DMS114 treated with DMSO at 0.1 percent for 48 hours (cell line): ENCODE measurements around the gene ANGPT4.
"Not testable (repeated sequence)": the region's sequence is repeated elsewhere in the genome, so short reads cannot be mapped to it uniquely, and the experiment has no call there.

ENCODE experiments used
- DNase-seq: peaks from one replicate; lab custom pipeline; 2025; ENCODE audit not compliant: unreplicated experiment; lab: John Stamatoyannopoulos, UW

Gene ANGPT4

DNA sequence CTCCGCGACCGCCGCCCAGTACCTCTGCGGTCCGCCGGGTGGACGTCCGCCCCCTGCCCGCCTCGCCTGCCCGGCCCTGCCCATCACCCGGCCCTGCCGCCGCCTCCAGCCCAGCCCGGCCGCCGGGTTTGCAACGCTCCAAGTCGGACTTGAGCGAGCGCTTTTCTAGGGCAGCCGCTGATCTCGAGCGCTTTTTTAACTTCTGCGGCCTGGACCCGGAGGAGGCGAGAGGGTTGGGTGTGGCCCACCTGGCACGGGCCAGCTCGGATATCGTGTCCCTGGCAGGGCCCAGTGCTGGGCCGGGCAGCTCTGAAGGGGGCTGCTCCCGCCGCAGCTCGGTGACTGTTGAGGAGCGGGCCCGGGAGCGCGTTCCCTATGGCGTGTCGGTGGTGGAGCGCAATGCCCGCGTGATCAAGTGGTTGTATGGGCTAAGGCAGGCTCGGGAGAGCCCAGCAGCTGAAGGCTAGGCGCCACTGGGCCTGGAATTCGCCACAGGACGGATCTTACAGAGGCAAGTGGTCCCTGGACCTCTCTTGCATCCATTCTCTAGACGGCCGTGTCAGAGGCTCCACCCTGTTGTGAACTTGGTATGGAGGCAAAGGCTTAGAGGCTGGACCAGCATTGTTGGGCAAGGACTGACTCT lies 70.8 kb downstream of the ANGPT4 start:
- DNase-seq = no peak

DNA sequence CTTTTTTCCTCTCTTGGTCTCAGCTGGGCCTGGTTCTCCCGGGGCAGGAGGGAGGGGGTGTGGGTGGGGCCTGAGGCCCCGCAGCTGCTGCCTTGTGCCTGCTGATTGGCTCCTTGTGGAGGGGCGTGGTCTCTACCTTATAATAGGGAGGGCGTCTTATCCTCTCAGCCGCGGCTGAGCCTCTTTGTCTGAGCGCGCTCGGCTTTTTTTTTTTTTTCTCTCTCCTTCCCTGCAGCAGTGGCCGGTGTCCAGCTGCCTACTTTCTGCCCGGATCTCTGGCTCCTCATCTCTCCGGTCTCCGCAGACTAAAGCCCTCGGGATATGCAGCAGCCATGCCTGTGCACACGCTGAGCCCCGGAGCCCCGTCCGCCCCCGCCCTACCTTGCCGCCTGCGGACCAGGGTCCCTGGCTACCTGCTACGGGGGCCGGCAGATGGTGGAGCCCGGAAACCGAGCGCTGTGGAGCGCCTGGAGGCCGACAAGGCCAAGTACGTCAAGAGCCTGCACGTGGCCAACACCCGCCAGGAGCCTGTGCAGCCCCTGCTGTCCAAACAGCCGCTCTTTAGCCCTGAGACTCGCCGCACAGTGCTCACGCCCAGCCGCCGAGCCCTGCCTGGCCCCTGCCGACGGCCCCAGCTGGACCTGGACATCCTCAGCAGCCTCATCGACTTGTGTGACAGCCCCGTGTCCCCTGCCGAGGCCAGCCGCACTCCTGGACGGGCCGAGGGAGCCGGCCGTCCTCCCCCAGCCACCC lies 71.5 kb downstream of the ANGPT4 start:
- peak; percentile 56 for DNase-seq

DNA sequence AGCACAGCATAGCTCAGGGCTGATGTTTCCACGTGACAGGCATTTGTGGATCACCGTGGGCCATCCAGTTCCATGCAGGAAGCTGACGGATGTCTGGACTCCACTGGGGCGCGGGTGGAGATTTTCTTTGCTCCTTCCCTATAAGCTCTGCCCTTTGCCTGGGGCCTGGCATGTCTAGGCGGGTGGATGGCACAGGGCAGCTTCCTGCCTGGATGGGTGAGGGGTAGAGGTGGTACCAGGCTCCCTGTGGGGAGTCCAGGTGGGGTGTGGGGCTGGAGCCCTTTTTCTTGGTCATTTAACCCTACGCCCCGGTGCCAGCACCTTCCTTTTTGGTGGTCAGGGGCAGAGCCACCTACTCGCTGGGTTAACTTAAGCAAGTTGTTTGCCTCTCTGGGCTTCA lies 72.2 kb downstream of the ANGPT4 start:
- no peak for DNase-seq

DNA sequence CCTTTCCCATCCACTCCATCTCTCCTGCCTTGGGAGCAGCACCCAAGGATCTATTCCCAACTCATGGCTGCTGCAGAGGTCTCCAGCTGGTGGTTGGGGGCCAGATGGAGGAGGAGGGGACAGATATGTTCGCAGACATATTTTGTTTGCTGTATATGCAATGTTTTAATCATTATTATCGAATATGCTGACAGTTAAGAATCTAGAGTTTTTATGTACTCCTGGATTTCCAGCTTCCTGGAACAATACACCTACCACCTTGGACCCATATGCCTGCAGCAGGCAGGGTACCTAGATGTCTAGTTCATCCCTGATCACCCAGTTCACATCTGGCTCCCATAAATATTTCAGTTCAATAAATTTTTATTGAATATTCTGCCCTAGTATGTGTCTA lies 73.6 kb downstream of the ANGPT4 start:
- DNase-seq = no peak

DNA sequence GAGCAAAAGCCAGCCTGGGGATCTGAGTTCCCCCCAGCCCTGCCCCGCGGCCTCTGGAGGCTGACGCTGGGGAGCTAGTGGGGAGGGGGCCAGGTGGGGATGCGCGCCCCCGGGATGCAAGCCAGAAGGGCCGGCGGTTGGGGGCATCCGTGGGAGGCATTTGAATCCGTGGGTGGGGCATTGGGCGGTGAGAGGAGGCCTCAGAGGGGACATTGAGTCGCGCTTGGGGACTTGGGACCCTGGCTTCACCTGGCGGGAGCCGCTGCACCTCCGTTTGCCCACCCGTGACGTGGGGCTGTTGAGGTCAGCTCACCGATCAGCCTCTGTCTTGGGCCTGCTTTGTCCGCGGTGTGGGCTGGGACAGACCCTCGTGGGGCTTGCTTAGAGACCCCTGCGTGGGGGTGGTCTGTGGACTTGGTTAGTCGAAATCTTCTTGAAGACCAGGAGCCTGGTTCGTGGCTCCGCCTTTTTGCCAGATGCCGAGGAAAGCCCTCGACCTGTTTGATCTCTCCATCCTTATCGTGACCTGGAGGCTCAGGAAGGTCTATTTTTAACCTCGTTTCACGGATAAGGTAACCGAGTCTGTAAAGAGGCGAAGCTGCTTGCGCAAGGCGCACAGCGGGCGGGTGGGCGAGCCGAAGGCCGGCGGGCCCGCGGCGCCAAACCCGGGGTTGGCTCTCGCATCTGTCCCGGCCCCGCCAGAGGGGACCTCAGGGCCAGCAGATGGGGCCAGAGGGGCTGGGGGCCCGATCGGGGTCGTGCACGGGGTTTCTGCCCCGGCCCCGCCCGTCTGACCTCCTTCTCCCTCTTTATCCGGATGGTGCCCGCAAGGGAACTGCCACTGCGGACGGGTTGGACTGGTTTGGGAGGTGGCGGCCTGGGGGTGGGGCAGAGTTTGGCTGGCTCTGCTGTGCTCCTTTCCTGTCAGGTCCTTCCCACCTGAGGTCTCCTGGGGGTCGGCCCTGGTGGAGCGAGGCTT lies 74.3 kb downstream of the ANGPT4 start:
- DNase-seq = no peak

DNA sequence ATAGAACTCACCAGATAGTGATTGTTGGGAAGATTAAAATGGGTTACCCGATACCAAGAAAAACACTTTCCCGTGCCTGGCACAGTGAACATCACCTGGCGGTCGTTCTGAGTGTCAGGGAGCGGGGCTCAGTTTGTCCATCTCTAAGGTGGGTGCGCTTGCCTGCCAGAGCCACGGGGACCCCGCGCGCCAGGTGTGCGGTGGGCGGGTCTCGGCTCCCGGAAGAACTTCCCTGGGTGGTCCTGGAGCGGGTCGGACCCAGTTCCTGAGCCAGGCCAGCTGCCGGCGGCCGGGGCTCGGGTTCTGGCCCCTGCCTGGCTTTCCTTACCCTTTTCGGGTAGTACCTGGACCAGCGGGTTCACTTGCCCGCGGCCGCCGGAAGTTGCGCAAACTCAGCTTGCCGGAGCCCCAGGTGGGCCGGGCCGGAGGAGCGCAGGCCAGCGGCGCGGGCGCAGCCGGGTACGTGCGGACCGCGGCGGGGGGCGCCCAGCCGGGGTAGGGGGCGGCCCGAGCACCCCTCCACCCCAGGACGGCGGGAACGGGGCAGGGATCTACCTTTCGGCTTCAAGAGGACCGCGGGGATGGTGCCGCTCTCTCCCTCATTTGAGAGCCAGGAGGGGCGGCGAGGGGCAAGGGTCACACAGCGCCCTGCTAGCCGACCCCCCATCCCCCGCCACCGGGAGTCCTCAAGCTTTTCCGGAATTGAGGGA lies 75.1 kb downstream of the ANGPT4 start:
- DNase-seq = no peak

DNA sequence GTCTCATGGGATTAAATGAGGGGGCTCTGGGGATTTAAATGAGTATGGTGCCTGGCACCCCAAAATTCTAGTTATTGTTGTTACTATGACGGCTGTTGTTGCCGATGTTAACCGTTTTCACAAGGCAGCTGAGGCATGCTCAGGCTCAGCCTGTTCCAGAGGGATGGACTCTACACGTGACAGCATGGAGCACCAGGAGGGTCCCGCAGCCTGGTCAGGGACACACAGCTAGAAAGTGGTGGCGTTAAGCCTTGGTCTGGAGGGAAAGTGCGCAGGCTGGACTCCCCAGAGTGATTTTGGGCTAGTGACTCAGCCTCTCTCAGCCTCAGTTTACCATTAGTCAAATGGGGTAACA lies 75.7 kb downstream of the ANGPT4 start:
- no peak for DNase-seq

DNA sequence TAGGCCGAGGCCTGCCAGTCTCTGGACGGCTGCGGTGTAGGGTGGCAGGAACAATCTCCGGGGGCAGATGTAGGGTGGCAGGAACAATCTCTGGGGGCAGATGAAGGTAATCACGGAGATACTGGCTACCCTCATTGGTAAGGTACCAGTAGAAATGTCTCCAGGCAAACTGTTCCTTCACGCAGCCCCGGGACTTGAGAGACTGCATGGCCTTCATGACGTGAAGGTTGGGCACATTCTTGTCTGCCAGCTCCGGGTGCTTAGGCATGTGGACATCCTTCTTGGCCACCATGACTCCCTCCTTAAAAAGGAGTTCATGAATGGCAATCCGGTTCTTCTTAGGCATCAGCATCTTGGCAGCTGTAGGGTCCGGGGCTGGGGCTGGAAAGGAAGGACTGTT lies 76.5 kb downstream of the ANGPT4 start:
- no peak for DNase-seq

DNA sequence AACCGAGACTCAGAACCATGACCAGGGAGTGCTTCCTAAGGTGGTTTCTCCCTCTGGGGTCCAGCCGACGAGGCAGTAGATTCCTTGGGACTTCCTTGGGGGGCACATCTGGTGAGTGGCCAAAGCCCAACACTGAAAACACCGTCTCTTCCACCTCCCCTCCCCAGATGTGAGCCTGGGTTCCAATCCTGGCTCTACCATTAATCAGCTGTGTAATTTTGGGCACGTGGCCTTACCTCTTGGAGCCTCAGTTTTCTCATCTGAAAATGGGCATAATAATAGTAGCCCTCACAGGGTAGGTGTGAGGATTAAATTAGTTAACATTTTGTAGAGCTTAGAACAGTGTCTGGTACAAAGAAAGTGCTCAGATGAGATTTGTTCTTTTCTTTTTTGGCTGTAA lies 77.1 kb downstream of the ANGPT4 start:
- no peak for DNase-seq

DNA sequence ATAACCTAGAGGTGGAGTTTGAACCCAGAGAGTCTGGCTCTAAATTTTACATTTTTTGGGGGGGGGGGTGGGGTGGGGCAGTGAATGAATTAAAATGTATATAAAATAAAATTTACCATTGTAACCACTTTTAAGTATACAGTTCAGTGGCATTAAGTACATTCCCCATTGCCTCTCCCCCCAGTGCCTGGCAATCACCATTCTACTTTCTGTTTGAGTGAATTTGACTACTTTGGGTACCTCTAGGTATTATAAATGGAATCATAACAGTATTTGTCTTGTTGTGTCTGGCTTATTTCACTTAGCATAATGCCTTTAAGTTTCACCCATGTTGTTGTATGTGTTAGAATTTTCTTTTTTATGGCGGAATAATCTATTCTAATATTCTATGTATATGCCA lies 79.9 kb downstream of the ANGPT4 start:
- DNase-seq = no peak

DNA sequence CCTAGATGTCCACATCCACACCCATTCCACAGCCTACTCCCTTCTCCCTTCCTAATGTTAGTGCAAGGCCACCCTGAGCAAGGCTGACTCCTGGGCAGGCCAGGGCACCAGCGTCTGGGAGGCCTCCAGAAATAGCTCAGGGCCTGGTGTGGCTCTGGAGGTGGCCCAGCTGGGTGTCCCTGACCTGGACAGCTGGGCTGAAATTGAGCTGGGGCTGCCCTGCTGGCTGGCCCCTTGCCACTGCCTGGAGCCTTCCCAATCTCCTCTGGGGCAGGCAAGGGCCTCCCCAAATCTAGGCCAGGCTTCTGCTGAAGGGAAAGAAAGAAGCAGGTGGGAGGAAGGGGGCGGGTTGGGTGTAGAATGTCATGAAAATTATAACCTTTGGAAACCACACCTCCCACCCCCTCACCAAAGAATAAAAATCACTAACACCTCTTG lies 80.5 kb downstream of the ANGPT4 start:
- no peak for DNase-seq

DNA sequence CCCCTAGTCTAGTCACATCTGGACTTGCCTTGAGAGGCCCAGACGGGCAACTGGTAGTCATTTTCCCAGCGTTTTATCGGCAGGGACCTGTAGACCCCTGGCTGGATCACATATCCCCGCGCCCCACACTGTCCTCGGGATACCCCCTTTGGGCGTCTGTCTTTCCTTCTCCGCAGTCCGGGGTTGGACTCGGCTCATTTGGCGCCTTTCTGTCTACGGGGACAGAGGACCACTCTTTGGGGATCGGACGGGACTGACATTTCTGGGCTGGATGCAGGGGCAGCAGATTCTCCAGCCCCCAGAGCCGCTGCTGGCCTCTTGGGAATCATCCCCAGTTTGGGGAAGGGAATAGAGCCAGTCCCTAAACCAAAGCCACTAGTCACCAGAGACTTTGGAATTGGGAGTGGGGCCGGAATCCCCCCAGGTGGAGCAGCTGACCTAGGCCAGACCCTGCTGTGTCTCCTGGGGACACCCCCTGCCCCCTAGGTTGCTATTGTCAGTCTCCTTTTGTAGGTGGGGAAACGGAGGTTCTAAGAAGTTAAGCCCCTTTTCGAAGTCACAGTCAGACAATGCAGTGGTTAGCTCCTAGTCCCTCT lies 81.9 kb downstream of the ANGPT4 start:
- no peak for DNase-seq

DNA sequence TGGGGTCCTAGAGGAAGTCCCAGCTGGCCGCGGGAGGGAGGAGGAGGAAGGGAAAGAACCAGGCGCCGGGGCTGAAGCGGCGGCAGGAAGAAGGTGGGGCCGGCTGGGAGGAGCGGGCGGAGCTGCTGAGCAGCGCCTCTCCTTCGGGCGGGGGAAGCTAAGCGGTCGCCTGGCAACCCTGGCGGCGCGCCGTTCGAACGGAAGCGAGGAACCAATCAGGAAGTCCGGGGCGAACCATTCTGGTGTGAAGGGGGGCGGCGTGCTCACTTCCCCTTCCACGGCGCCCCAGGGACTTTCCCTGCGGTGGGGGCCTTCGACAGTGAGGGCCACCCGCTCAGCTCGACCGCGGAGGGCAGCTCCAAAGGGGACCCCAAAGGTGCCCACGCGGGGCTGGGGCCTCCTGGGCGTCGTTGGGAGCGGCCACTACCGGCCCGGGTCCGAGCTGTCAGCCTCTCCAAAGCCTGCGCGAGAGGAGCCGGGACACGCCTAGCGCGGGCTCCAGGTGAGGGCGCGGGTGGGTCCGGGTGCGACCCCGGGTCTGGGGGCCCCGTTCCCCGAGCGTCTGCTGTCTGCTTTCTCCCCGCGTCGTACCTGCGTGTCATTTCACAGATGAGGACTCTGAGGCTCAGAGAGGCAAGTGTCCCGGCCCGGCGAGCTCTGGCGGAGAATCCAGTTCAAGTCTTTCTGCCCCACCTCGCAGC lies 82.5 kb downstream of the ANGPT4 start, which contains the start of gene FAM110A:
FAM110A (plus strand) TSS at position 266 of the 701 bp plus-strand sequence. CDS start 11,090 bp downstream, outside the sequence.
- DNase-seq = peak; percentile 87

DNA sequence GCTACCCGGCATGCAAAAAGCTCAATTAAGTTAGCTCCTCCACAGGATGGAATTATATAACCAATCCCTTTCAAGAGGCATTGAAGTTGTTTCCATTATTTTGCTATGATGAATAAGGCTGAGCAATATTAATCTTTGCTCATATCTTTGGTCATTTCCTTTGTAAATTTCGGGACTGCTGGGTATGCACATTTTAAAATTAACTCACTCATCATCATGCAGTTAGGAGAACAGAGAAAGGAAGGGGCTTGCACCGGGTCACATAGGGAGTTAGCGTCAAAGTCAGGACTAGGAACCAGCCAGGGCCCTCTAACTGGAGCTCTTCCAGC lies 83.0 kb downstream of the ANGPT4 start:
- no peak for DNase-seq

DNA sequence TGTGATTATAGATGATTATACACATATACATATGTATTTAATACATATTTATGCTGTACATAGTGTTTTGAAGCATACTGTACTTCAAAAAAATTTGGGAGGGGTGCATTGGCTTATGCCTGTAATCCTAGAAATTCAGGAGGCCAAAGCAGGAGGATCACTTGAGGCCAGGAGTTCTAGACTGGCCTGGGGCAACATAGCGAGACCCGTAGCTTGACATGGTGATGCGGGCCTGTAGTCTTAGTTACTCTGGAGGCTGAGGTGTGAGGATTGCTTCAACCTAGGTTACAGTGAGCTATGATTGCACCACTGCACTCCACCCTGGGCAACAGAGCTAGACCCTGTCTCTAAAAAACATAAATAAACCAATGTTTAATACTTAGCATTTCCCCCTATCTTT lies 84.2 kb downstream of the ANGPT4 start:
- no peak for DNase-seq

DNA sequence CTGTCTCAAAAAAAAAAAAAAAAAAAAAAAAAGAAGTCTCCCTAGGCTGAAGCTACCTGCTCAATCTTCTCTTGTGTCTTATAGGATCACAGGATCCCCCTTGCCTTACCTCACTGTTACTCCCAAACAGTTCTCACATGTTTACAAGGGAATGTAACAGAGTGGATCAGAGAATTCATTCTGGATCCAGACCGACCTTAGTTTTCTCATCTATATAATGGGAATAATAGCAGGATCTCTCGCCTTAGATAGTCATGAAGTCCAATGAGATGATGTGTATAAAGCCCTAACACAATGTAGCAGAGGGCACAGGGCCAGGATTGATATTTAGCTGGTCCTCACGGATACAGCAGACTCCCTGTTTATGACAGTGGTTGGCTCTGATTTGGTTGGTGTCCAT lies 84.9 kb downstream of the ANGPT4 start:
- no peak for DNase-seq

DNA sequence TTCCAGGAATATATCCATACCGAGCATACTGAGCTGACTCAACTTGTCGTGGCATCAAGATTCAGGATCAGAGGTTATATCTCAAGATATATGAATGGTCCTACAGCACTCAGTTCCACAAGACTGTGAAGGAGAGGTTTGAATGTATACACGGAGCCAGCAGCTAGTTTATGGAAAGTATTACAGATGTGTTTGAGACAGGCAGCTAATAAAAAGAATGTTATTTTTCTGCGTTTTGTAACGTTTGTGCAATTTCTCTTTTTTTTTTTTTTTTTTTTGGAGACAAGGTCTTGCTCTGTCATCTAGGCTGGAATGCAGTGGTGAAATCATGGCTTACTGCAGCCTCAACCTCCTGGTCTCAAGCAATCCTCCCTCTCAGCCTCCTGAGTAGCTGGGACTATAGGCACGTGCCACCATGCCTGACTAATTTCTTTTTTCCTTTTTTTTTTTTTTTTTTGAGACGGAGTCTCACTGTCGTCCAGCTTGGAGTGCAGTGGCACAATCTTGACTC lies 86.1 kb downstream of the ANGPT4 start:
- DNase-seq = no peak

DNA sequence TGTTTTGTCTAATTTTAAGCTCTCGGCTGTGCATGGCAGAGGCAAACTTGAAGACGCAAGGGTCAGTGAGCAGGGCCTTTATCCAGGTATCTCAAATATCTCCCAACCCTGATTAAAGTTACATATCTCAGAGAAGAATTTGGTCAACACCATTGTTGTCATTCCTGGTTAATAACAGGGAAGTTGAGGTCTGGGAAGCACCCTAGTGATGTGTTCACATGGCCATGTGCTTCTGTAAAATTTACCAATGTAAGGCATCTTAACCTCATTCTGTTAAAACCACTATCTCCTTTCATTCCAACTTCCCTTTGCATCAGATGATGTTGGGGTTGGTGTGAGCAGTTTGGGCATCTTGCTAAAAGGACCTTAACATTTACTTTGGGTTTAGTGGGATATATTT lies 86.6 kb downstream of the ANGPT4 start:
- no peak for DNase-seq

DNA sequence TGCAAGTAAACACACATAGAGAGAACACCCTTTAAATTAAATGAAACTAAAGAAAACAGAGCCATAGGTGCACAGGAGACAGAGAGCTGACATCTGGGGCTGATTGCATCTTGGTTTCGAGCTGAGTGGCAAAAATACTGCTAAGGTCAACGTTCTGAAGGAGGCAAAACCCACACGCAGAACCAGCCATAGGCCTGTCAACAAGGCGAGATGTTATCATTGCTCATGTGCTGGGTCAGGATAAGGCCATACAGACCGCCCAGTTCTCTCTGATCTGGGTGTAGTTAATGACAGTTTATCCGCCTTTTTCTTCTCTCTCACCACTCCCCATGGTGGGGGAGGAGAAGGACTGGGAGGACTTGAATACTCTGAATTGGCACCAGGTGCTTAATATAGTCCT lies 87.1 kb downstream of the ANGPT4 start:
- no peak for DNase-seq

DNA sequence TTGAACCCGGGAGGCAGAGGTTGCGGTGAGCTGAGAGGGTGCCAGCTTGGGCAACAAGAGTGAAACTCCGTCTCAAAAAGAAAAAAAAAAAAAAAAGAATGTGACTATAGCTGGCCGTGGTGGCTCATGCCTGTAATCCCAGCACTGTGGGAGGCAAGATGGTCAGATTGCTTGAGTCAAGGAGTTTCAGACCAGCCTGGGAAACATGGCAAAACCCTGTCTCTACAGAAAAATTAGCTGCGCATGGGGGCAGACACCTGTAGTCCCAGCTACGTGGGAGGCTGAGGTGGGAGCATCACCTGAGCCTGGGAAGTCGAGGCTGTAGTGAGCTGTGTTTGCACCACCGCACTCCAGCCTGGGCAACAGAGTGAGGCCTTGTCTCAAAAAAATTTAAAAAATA lies 88.2 kb downstream of the ANGPT4 start:
- not testable (repeated sequence) for DNase-seq
